ENCODE measurements around the gene CDC42. TPM values are rescaled to one million over a fixed set of nuclear protein-coding genes. Genes with fewer than 3 reads are reported as not detected.

The CDC42 gene
- total and polyA plus RNA-seq, 2 experiments from 2014 or later, result 119 to 184 TPM

GRCh38 chr1:22102746-22103145 is 50.2 kb downstream of the CDC42 start (continued):
- TF ChIP-seq, protein P1, sequence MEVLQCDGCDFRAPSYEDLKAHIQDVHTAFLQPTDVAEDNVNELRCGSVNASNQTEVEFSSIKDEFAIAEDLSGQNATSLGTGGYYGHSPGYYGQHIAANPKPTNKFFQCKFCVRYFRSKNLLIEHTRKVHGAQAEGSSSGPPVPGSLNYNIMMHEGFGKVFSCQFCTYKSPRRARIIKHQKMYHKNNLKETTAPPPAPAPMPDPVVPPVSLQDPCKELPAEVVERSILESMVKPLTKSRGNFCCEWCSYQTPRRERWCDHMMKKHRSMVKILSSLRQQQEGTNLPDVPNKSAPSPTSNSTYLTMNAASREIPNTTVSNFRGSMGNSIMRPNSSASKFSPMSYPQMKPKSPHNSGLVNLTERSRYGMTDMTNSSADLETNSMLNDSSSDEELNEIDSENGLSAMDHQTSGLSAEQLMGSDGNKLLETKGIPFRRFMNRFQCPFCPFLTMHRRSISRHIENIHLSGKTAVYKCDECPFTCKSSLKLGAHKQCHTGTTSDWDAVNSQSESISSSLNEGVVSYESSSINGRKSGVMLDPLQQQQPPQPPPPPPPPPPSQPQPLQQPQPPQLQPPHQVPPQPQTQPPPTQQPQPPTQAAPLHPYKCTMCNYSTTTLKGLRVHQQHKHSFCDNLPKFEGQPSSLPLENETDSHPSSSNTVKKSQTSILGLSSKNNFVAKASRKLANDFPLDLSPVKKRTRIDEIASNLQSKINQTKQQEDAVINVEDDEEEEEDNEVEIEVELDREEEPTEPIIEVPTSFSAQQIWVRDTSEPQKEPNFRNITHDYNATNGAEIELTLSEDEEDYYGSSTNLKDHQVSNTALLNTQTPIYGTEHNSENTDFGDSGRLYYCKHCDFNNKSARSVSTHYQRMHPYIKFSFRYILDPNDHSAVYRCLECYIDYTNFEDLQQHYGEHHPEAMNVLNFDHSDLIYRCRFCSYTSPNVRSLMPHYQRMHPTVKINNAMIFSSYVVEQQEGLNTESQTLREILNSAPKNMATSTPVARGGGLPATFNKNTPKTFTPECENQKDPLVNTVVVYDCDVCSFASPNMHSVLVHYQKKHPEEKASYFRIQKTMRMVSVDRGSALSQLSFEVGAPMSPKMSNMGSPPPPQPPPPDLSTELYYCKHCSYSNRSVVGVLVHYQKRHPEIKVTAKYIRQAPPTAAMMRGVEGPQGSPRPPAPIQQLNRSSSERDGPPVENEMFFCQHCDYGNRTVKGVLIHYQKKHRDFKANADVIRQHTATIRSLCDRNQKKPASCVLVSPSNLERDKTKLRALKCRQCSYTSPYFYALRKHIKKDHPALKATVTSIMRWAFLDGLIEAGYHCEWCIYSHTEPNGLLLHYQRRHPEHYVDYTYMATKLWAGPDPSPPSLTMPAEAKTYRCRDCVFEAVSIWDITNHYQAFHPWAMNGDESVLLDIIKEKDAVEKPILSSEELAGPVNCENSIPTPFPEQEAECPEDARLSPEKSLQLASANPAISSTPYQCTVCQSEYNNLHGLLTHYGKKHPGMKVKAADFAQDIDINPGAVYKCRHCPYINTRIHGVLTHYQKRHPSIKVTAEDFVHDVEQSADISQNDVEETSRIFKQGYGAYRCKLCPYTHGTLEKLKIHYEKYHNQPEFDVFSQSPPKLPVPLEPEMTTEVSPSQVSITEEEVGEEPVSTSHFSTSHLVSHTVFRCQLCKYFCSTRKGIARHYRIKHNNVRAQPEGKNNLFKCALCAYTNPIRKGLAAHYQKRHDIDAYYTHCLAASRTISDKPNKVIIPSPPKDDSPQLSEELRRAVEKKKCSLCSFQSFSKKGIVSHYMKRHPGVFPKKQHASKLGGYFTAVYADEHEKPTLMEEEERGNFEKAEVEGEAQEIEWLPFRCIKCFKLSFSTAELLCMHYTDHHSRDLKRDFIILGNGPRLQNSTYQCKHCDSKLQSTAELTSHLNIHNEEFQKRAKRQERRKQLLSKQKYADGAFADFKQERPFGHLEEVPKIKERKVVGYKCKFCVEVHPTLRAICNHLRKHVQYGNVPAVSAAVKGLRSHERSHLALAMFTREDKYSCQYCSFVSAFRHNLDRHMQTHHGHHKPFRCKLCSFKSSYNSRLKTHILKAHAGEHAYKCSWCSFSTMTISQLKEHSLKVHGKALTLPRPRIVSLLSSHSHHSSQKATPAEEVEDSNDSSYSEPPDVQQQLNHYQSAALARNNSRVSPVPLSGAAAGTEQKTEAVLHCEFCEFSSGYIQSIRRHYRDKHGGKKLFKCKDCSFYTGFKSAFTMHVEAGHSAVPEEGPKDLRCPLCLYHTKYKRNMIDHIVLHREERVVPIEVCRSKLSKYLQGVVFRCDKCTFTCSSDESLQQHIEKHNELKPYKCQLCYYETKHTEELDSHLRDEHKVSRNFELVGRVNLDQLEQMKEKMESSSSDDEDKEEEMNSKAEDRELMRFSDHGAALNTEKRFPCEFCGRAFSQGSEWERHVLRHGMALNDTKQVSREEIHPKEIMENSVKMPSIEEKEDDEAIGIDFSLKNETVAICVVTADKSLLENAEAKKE (CRISPR knock-in tag; IDR thresholded peaks at IDR 0.05), result no peak
- TF ChIP-seq ETS1 (IDR thresholded peaks at IDR 0.05) (no peak), REST (IDR thresholded peaks at IDR 0.05; ENCODE audit: unreplicated experiment) (no peak), POLR2AphosphoS5 (IDR thresholded peaks at IDR 0.05; ENCODE audit: low read depth) (no peak)
- TF ChIP-seq, protein P2, sequence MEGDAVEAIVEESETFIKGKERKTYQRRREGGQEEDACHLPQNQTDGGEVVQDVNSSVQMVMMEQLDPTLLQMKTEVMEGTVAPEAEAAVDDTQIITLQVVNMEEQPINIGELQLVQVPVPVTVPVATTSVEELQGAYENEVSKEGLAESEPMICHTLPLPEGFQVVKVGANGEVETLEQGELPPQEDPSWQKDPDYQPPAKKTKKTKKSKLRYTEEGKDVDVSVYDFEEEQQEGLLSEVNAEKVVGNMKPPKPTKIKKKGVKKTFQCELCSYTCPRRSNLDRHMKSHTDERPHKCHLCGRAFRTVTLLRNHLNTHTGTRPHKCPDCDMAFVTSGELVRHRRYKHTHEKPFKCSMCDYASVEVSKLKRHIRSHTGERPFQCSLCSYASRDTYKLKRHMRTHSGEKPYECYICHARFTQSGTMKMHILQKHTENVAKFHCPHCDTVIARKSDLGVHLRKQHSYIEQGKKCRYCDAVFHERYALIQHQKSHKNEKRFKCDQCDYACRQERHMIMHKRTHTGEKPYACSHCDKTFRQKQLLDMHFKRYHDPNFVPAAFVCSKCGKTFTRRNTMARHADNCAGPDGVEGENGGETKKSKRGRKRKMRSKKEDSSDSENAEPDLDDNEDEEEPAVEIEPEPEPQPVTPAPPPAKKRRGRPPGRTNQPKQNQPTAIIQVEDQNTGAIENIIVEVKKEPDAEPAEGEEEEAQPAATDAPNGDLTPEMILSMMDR (conservative IDR thresholded peaks at IDR 0.05; ENCODE audit: low read depth in 2 of 2), result no peak
